Islet precursor cell (in vitro differentiated cells): Measurements from ENCODE around the gene GIMAP7.
"Not testable (repeated sequence)": the region's sequence is repeated elsewhere in the genome, so short reads cannot be mapped to it uniquely, and the experiment has no call there.

Source experiments
- DNase-seq: peaks from one replicate; pipeline ENCODE4 v3.0.0-alpha.2; 2018

GIMAP7 gene

GRCh38 chr7:150514748-150515222 lies at the start of gene GIMAP7:
GIMAP7 (plus strand) TSS chr7:150514872; CDS start chr7:150519975, 5,103 bp downstream.
- no peak for DNase-seq

GRCh38 chr7:150464962-150465361 lies 49.7 kb upstream of the GIMAP7 start:
- DNase-seq = no peak

- DNase-seq = no peak
Observed at GRCh38 chr7:150465414-150465813, 49.3 kb upstream of the GIMAP7 start.

- DNase-seq = no peak
Observed at GRCh38 chr7:150466477-150466876, 48.2 kb upstream of the GIMAP7 start.

- no peak for DNase-seq
Observed at GRCh38 chr7:150468241-150468640, 46.4 kb upstream of the GIMAP7 start.

- no peak for DNase-seq
Observed at GRCh38 chr7:150471886-150472285, 42.8 kb upstream of the GIMAP7 start.

GRCh38 chr7:150473902-150474301 lies 40.8 kb upstream of the GIMAP7 start:
- DNase-seq = no peak

GRCh38 chr7:150476285-150476684 lies 38.4 kb upstream of the GIMAP7 start:
- DNase-seq = no peak

- DNase-seq = no peak
Observed at GRCh38 chr7:150476819-150477631, 37.6 kb upstream of the GIMAP7 start.

- DNase-seq = no peak
Observed at GRCh38 chr7:150479023-150479716, 35.5 kb upstream of the GIMAP7 start.

- DNase-seq = no peak
Observed at GRCh38 chr7:150481186-150481920, 33.3 kb upstream of the GIMAP7 start.

GRCh38 chr7:150481922-150482321 lies 32.8 kb upstream of the GIMAP7 start:
- DNase-seq = no peak

- DNase-seq = not testable (repeated sequence)
Observed at GRCh38 chr7:150483514-150483913, 31.2 kb upstream of the GIMAP7 start.

- DNase-seq = not testable (repeated sequence)
Observed at GRCh38 chr7:150484071-150484470, 30.6 kb upstream of the GIMAP7 start.

GRCh38 chr7:150487625-150488024 lies 27.0 kb upstream of the GIMAP7 start:
- no peak for DNase-seq

- DNase-seq = no peak
Observed at GRCh38 chr7:150489782-150490181, 24.9 kb upstream of the GIMAP7 start.

- not testable (repeated sequence) for DNase-seq
Observed at GRCh38 chr7:150493442-150493841, 21.2 kb upstream of the GIMAP7 start.

GRCh38 chr7:150502519-150502918 lies 12.2 kb upstream of the GIMAP7 start:
- DNase-seq = no peak

- no peak for DNase-seq
Observed at GRCh38 chr7:150503155-150503554, 11.5 kb upstream of the GIMAP7 start.

- DNase-seq = no peak
Observed at GRCh38 chr7:150503581-150503980, 11.1 kb upstream of the GIMAP7 start.

GRCh38 chr7:150507947-150508602 lies 6.6 kb upstream of the GIMAP7 start:
- no peak for DNase-seq

- no peak for DNase-seq
Observed at GRCh38 chr7:150511048-150511447, 3.6 kb upstream of the GIMAP7 start.

GRCh38 chr7:150513758-150514157 lies 914 bp upstream of the GIMAP7 start:
- no peak for DNase-seq
